Fibroblast of lung (primary cell): ENCODE data around the gene RNF217. TPM values are rescaled to one million over a fixed set of nuclear protein-coding genes. Genes with fewer than 3 reads are reported as not detected.

ENCODE experiments used
- DNase-seq, 2 donors: peaks; one replicate each; pipeline versions ENCODE4 v3.0.0 to v3.0.0-alpha.2; 2010; ENCODE audit warnings: low read depth in 2 of 2
- H2AFZ ChIP-seq: 2 replicates; pipeline ENCODE4 v1.5.1; 2012; ENCODE audit warnings: low read length, control low read depth, inconsistent platforms
- H3K27ac ChIP-seq: 2 replicates; pipeline ENCODE4 v1.5.1; 2011; ENCODE audit warnings: low read length, control low read depth; ENCODE audit not compliant: insufficient read depth
- H3K27me3 ChIP-seq: 2 replicates; pipeline ENCODE4 v1.5.1; 2011; ENCODE audit warnings: mild to moderate bottlenecking, low read length; ENCODE audit not compliant: control insufficient read depth, insufficient read depth
- H3K36me3 ChIP-seq: 2 replicates; pipeline ENCODE4 v1.5.1; 2011; ENCODE audit warnings: low read length; ENCODE audit not compliant: control insufficient read depth, insufficient read depth
- H3K4me1 ChIP-seq: 2 replicates; pipeline ENCODE4 v1.5.1; 2011; ENCODE audit warnings: low read length; ENCODE audit not compliant: control insufficient read depth, insufficient read depth; ENCODE audit errors: extremely low read depth
- H3K4me2 ChIP-seq: 2 replicates; pipeline ENCODE4 v1.5.1; 2011; ENCODE audit warnings: low read length, control low read depth; ENCODE audit not compliant: insufficient read depth; ENCODE audit errors: extremely low read depth
- H3K4me3 ChIP-seq, 4 experiments: fragments of 200-600 bp in 1 of 4; sonication (generic) in 1 of 4; replicated peaks in 1 of 4; 2 replicates each; pipeline ENCODE4 v1.5.1; 2011 to 2016; ENCODE audit warnings: low read length in 4 of 4, low read depth in 3 of 4, mild to moderate bottlenecking in 3 of 4, control low read depth in 2 of 4, inconsistent platforms in 1 of 4, mixed read lengths in 1 of 4; ENCODE audit not compliant: insufficient read depth in 1 of 4; ENCODE audit errors: control extremely low read depth in 1 of 4
- H3K79me2 ChIP-seq: 2 replicates; pipeline ENCODE4 v1.5.1; 2012; ENCODE audit warnings: mild to moderate bottlenecking, low read length, inconsistent platforms; ENCODE audit not compliant: control insufficient read depth, insufficient read depth
- H3K9ac ChIP-seq: 2 replicates; pipeline ENCODE4 v1.5.1; 2011; ENCODE audit warnings: mild to moderate bottlenecking, low read length, control low read depth; ENCODE audit not compliant: insufficient read depth
- H3K9me3 ChIP-seq: 2 replicates; pipeline ENCODE4 v1.5.1; 2012; ENCODE audit warnings: low read depth, low read length; ENCODE audit not compliant: control insufficient read depth, insufficient read depth
- H4K20me1 ChIP-seq: 2 replicates; pipeline ENCODE4 v1.5.1; 2011; ENCODE audit warnings: low read length; ENCODE audit not compliant: control insufficient read depth, insufficient read depth; ENCODE audit errors: extremely low read depth
- EZH2 ChIP-seq: IDR thresholded peaks from 2 replicates; pipeline ENCODE4 v1.5.1; 2012; ENCODE audit warnings: low read length, control low read depth, mild to moderate bottlenecking; ENCODE audit errors: missing control alignments
- polyA plus RNA-seq, 2 donors: library from polyadenylated mRNA; depleted of rRNA in 1 of 2; stranded (reverse) in 1 of 2; unstranded in 1 of 2; fragments of >200 nt; gene quantifications; 2 replicates each; pipeline ENCODE4 v1.2.1, GENCODE V29; 2011 to 2012; ENCODE audit warnings: missing spikeins in 1 of 2
- total RNA-seq: library from RNA; depleted of rRNA; stranded (reverse); fragments of >200 nt; gene quantifications from 2 replicates; pipeline ENCODE4 v1.2.1, GENCODE V29; 2014
- TF ChIP-seq, protein P1 (sequence below), 2 donors: IDR thresholded peaks in 1 of 2; conservative IDR thresholded peaks in 1 of 2; 1 replicate in 1 of 2; 2 replicates in 1 of 2; pipeline ENCODE4 v1.5.1; 2011 to 2012; ENCODE audit warnings: low read length in 2 of 2, control low read depth in 1 of 2, inconsistent platforms in 1 of 2, low read depth in 1 of 2, mild to moderate bottlenecking in 1 of 2

Gene RNF217
- total and polyA plus RNA-seq, 2 donors (not counting 1 experiment from before 2014, with no cell fraction given) = 13.2 to 19.5 TPM

- no peak overlapping the region for H3K4me3 ChIP-seq
- TF ChIP-seq, protein P1, sequence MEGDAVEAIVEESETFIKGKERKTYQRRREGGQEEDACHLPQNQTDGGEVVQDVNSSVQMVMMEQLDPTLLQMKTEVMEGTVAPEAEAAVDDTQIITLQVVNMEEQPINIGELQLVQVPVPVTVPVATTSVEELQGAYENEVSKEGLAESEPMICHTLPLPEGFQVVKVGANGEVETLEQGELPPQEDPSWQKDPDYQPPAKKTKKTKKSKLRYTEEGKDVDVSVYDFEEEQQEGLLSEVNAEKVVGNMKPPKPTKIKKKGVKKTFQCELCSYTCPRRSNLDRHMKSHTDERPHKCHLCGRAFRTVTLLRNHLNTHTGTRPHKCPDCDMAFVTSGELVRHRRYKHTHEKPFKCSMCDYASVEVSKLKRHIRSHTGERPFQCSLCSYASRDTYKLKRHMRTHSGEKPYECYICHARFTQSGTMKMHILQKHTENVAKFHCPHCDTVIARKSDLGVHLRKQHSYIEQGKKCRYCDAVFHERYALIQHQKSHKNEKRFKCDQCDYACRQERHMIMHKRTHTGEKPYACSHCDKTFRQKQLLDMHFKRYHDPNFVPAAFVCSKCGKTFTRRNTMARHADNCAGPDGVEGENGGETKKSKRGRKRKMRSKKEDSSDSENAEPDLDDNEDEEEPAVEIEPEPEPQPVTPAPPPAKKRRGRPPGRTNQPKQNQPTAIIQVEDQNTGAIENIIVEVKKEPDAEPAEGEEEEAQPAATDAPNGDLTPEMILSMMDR (conservative IDR thresholded peaks at IDR 0.05 in 1 of 2, IDR thresholded peaks at IDR 0.05 in 1 of 2; ENCODE audit: low read depth in 1 of 2, low read length in 2 of 2) = no peak
- TF ChIP-seq EZH2 = no peak
Measured at GRCh38 chr6:124958149-124958548, 4.1 kb upstream of the RNF217 start.

GRCh38 chr6:124958759-124959354 lies 3.4 kb upstream of the RNF217 start:
- H2AFZ ChIP-seq = no peak overlapping the region
- no peak overlapping the region for H3K4me2 ChIP-seq
- DNase-seq = peak; percentile 84 to 86
- H3K4me1 ChIP-seq = peaks cover 2% of the 10 kb centered on the region
- H3K9ac ChIP-seq = no peak overlapping the region
- peaks cover 1% of the 10 kb centered on the region for H3K36me3 ChIP-seq
- H3K4me3 ChIP-seq = no peak overlapping the region
- peaks cover 15% of the 10 kb centered on the region for H3K79me2 ChIP-seq
- H4K20me1 ChIP-seq = no peaks in the 10 kb centered on the region
- TF ChIP-seq, protein P1 (conservative IDR thresholded peaks at IDR 0.05 in 1 of 2, IDR thresholded peaks at IDR 0.05 in 1 of 2; ENCODE audit: low read depth in 1 of 2, low read length in 2 of 2) = no peak
- no peak for TF ChIP-seq EZH2
- no peaks in the 10 kb centered on the region for H3K27me3 ChIP-seq
- no peaks in the 10 kb centered on the region for H3K9me3 ChIP-seq
- no peak overlapping the region for H3K27ac ChIP-seq

More at GRCh38 chr6:124958149-124958548, 4.1 kb upstream of the RNF217 start:
- H2AFZ ChIP-seq = no peak overlapping the region
- H3K9me3 ChIP-seq = no peaks in the 10 kb centered on the region
- H3K9ac ChIP-seq = no peak overlapping the region
- no peak overlapping the region for H3K27ac ChIP-seq
- peaks cover 2% of the 10 kb centered on the region for H3K4me1 ChIP-seq
- no peaks in the 10 kb centered on the region for H3K27me3 ChIP-seq
- peaks cover 1% of the 10 kb centered on the region for H3K36me3 ChIP-seq
- no peak overlapping the region for H3K4me2 ChIP-seq
- H4K20me1 ChIP-seq = no peaks in the 10 kb centered on the region
- no peak for DNase-seq
- H3K79me2 ChIP-seq = peaks cover 10% of the 10 kb centered on the region

DNA sequence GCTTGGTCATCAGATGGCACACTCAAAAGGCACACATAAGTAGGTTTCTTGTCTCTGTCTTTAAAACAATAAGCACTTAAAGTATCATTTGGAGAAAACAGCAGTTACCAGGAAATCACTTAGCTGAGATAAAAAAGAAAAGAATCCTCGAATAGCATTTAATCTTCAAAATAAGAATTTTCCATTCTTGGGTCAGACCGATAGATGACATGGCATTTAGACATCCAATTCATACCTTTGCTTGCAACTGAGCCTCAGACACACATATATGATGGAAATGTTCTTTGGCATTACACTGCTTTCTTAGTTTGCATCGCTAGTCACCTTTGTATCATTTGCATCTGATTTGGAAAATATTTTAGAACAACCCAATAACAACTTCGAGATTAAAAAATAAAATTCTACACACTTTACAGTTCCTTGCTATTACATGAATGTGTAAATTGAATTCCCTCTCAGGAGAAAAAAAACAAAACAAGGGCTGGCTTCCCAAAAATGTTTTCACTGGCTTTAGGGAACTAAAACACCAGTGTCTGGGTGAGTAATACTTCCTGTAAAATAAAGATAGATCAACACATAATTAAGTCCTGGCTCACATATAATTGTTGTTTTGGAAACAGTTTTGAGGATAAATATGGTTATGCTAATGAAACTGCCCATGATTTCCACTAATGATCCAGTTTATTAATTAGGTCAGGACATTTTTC lies 1.3 kb upstream of the RNF217 start:
- Histone ChIP-seq H3K4me2 (peak overlapping the region; percentile 91), H3K4me1 (peaks cover 2% of the 10 kb centered on the region), H2AFZ (peak overlapping the region; percentile 11), H4K20me1 (no peaks in the 10 kb centered on the region), H3K9ac (no peak overlapping the region), H3K36me3 (peaks cover 1% of the 10 kb centered on the region), H3K79me2 (peaks cover 31% of the 10 kb centered on the region), H3K4me3 (peak overlapping the region; percentile 57 to 81 (median 74)), H3K9me3 (no peaks in the 10 kb centered on the region), H3K27ac (peak overlapping the region; percentile 89), H3K27me3 (no peaks in the 10 kb centered on the region)
- TF ChIP-seq, protein P1 (conservative IDR thresholded peaks at IDR 0.05 in 1 of 2, IDR thresholded peaks at IDR 0.05 in 1 of 2; ENCODE audit: low read depth in 1 of 2, low read length in 2 of 2) = no peak
- no peak for TF ChIP-seq EZH2
- DNase-seq = peak in 1 of 2 donors; percentile 39
